ENCODE data around the gene FECH. TPM values are rescaled to one million over a fixed set of nuclear protein-coding genes. Genes with fewer than 3 reads are reported as not detected.

The FECH gene
- total and polyA plus RNA-seq, 7 experiments from 2014 or later, result 11.7 to 19.4 (median 14.2) TPM

DNA sequence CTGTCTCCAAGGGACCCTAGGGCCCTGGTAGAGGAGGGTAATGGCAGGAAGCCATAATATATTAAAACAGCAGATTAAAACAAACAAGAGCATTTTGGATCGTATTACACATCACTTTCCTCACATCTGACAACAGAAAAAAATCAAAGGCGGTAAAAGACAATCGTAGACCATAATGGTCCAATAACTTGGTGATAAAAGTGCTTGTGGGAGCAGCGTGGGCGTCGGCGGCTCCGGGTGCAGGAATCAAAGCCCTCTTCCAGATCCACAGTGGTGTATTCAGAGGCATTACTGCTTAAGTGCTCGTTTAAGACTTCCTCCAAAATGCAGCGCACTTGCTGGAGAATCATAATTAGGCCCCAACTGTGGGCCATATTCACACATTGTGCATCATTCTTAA, 68.0 kb downstream of the FECH start:
- intact Hi-C loops (cut with micrococcal nuclease), result no loop called here
- CTCF ChIA-PET, result no interaction called here
- Mint-ChIP-seq H3K27ac (no peak overlapping the region), H3K27me3 (peaks cover 8 to 45% (median 30%) of the 10 kb centered on the region in 5 donors), H3K9me3 (peaks cover 0 to 2% (median 0%) of the 10 kb centered on the region in 11 donors), H3K36me3 (no peaks in the 10 kb centered on the region), H3K4me3 (no peak overlapping the region), H3K4me1 (peaks cover 0 to 5% (median 0%) of the 10 kb centered on the region in 7 donors)
- no peaks in the 10 kb centered on the region for H3K4me1 ChIP-seq (ENCODE audit: control insufficient read depth in 2 of 2, insufficient read depth in 2 of 2, low read length in 2 of 2)
- ATAC-seq (no peak), DNase-seq (no peak)
- H3K27me3 ChIP-seq (ENCODE audit: control insufficient read depth in 2 of 2, insufficient read depth in 2 of 2, low read length in 2 of 2), result no peaks in the 10 kb centered on the region
- H3K36me3 ChIP-seq (ENCODE audit: control insufficient read depth in 2 of 3, insufficient read depth in 3 of 3, low read length in 3 of 3), result no peaks in the 10 kb centered on the region
- H3K4me3 ChIP-seq (ENCODE audit: low read length), result no peak overlapping the region
- POLR2A ChIA-PET, result no interaction called here
- no peaks in the 10 kb centered on the region for H3K9me3 ChIP-seq (ENCODE audit: control insufficient read depth in 2 of 3, low read length in 3 of 3)
- H3K27ac ChIP-seq (ENCODE audit: low read depth, low read length), result no peak overlapping the region

DNA sequence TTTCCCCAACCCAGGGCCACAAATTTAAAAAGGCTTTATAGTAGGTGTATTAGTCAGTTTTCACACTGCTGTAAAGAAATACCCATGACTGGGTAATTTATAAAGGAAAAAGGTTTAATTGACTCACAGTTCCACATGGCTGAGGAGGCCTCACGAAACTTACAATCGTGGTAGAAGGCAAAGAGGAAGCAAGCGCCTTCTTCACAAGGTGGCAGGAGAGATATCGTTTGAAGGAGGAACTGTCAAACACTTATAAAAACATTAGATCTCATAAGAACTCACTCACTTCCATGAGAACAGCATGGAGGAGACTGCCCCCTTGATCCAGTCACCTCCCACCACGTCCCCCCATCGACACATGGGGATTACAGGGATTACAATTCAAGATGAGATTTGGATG, 70.4 kb downstream of the FECH start:
- ChIA-PET CTCF (no interaction called here), POLR2A (no interaction called here)
- Mint-ChIP-seq H3K9me3 (peaks cover 0 to 2% (median 0%) of the 10 kb centered on the region in 11 donors), H3K27ac (no peak overlapping the region), H3K4me1 (peaks cover 0 to 1% (median 0%) of the 10 kb centered on the region in 7 donors), H3K27me3 (peaks cover 0 to 45% (median 30%) of the 10 kb centered on the region in 5 donors), H3K36me3 (no peaks in the 10 kb centered on the region), H3K4me3 (no peak overlapping the region)
- DNase-seq (no peak), ATAC-seq (no peak)
- intact Hi-C loops (cut with micrococcal nuclease), result no loop called here
- Histone ChIP-seq H3K27me3 (ENCODE audit: control insufficient read depth in 2 of 2, insufficient read depth in 2 of 2, low read length in 2 of 2) (no peaks in the 10 kb centered on the region), H3K36me3 (ENCODE audit: control insufficient read depth in 2 of 3, insufficient read depth in 3 of 3, low read length in 3 of 3) (no peaks in the 10 kb centered on the region), H3K4me3 (ENCODE audit: low read length) (no peak overlapping the region), H3K4me1 (ENCODE audit: control insufficient read depth in 2 of 2, insufficient read depth in 2 of 2, low read length in 2 of 2) (no peaks in the 10 kb centered on the region), H3K9me3 (ENCODE audit: control insufficient read depth in 2 of 3, low read length in 3 of 3) (no peaks in the 10 kb centered on the region), H3K27ac (ENCODE audit: low read depth, low read length) (no peak overlapping the region)

DNA sequence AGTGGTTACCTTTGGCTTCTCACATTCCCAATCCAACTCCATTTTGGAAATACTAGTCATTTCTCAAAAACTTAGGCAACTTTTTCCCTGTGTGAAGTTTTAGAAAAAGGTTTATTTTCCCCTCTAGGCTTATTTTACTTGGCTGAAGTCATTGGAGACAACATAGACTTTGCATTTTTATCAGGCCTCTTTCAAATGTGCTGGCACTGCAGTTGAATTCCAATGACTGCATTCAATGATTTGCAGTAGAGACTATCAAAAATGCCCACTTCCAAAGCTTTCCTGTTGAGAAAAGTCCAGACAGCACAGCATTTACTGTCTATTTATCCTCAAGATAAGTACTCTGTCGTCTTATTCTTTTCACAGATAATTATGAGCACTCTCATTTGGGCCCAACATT, 81.3 kb downstream of the FECH start:
- no peak overlapping the region for H3K4me3 Mint-ChIP-seq
- Histone ChIP-seq H3K27ac (ENCODE audit: low read depth, low read length) (no peak overlapping the region), H3K4me3 (ENCODE audit: low read length) (no peak overlapping the region), H3K9me3 (ENCODE audit: control insufficient read depth in 2 of 3, low read length in 3 of 3) (no peaks in the 10 kb centered on the region), H3K4me1 (ENCODE audit: control insufficient read depth in 2 of 2, insufficient read depth in 2 of 2, low read length in 2 of 2) (no peaks in the 10 kb centered on the region), H3K27me3 (ENCODE audit: control insufficient read depth in 2 of 2, insufficient read depth in 2 of 2, low read length in 2 of 2) (no peaks in the 10 kb centered on the region), H3K36me3 (ENCODE audit: control insufficient read depth in 2 of 3, insufficient read depth in 3 of 3, low read length in 3 of 3) (no peaks in the 10 kb centered on the region)
- H3K36me3 Mint-ChIP-seq, result no peaks in the 10 kb centered on the region
- no peaks in the 10 kb centered on the region for H3K4me1 Mint-ChIP-seq
- H3K27me3 Mint-ChIP-seq, result peaks cover 0 to 45% (median 38%) of the 10 kb centered on the region in 5 donors
- intact Hi-C loops (cut with micrococcal nuclease), result no loop called here
- H3K27ac Mint-ChIP-seq, result no peak overlapping the region
- ChIA-PET POLR2A (no interaction called here), CTCF (no interaction called here)
- no peak for DNase-seq
- ATAC-seq, result no peak
- H3K9me3 Mint-ChIP-seq, result peaks cover 0 to 2% (median 0%) of the 10 kb centered on the region in 11 donors

DNA sequence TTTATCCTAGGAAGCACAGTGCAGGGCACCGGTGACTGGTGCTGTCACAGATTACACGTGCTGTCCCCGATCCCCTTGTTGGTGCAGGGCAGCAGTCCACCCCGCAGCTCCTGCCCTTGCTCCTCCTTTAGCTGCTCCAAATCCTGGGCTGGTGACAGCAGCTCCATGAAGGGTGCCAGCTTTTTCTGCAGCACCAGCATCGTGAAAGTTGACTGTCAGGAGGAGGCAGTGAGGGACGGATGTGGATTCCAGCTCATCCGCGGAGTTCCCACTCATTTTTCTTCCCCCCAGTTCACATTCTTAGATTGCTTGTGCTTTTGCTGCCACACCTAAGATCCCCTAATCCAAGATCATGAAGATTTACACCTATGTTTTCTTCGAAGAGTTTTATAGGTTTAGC, 83.9 kb downstream of the FECH start:
- H3K36me3 Mint-ChIP-seq, result no peaks in the 10 kb centered on the region
- H3K27ac Mint-ChIP-seq, result no peak overlapping the region
- Histone ChIP-seq H3K9me3 (ENCODE audit: control insufficient read depth in 2 of 3, low read length in 3 of 3) (no peaks in the 10 kb centered on the region), H3K36me3 (ENCODE audit: control insufficient read depth in 2 of 3, insufficient read depth in 3 of 3, low read length in 3 of 3) (no peaks in the 10 kb centered on the region), H3K4me1 (ENCODE audit: control insufficient read depth in 2 of 2, insufficient read depth in 2 of 2, low read length in 2 of 2) (no peaks in the 10 kb centered on the region), H3K4me3 (ENCODE audit: low read length) (no peak overlapping the region), H3K27me3 (ENCODE audit: control insufficient read depth in 2 of 2, insufficient read depth in 2 of 2, low read length in 2 of 2) (no peaks in the 10 kb centered on the region), H3K27ac (ENCODE audit: low read depth, low read length) (no peak overlapping the region)
- no peak for ATAC-seq
- CTCF ChIA-PET, result no interaction called here
- peaks cover 3 to 39% (median 30%) of the 10 kb centered on the region in 5 donors for H3K27me3 Mint-ChIP-seq
- H3K9me3 Mint-ChIP-seq, result no peaks in the 10 kb centered on the region
- no peak for DNase-seq
- intact Hi-C loops (cut with micrococcal nuclease), result no loop called here
- H3K4me1 Mint-ChIP-seq, result no peaks in the 10 kb centered on the region
- POLR2A ChIA-PET, result no interaction called here
- H3K4me3 Mint-ChIP-seq, result no peak overlapping the region

DNA sequence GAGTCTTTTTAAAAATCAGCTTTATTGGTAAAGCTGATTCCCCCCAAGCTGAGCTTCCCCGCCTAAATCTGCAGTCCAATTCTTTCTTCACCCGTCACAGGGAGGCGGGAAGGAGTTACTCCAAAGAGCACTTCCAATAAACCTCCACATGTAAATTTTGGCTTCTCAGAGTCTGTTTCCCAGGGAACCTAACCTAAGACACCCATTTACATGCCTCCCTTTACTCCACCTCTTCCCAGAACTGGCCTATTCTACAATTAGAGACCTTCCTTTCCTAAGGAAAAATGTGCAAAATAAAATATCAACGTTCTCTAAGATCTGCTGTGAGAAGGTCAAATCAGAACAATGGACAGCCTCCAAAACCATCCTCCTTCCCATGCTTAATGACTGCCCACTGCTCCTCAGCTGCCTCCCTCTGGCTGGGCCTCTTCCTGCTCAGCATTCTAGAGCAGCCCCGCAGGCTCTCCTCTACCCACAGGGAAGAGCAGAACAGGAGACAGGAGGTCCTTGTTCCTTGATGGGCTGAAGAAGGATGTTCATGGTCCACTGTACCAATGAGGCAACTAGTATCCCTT, 87.7 kb downstream of the FECH start:
- H3K36me3 ChIP-seq (ENCODE audit: control insufficient read depth in 2 of 3, insufficient read depth in 3 of 3, low read length in 3 of 3), result no peaks in the 10 kb centered on the region
- H3K4me3 Mint-ChIP-seq, result no peak overlapping the region
- intact Hi-C loops (cut with micrococcal nuclease), result no loop called here
- ChIA-PET POLR2A (no interaction called here), CTCF (no interaction called here)
- no peak for ATAC-seq
- no peaks in the 10 kb centered on the region for H3K4me1 ChIP-seq (ENCODE audit: control insufficient read depth in 2 of 2, insufficient read depth in 2 of 2, low read length in 2 of 2)
- H3K4me1 Mint-ChIP-seq, result no peaks in the 10 kb centered on the region
- H3K36me3 Mint-ChIP-seq, result no peaks in the 10 kb centered on the region
- H3K9me3 Mint-ChIP-seq, result peaks cover 0 to 3% (median 0%) of the 10 kb centered on the region in 11 donors
- H3K4me3 ChIP-seq (ENCODE audit: low read length), result no peak overlapping the region
- DNase-seq, result no peak
- no peaks in the 10 kb centered on the region for H3K9me3 ChIP-seq (ENCODE audit: control insufficient read depth in 2 of 3, low read length in 3 of 3)
- peaks cover 3 to 23% (median 17%) of the 10 kb centered on the region in 5 donors for H3K27me3 Mint-ChIP-seq
- no peak overlapping the region for H3K27ac Mint-ChIP-seq
- H3K27ac ChIP-seq (ENCODE audit: low read depth, low read length), result no peak overlapping the region
- H3K27me3 ChIP-seq (ENCODE audit: control insufficient read depth in 2 of 2, insufficient read depth in 2 of 2, low read length in 2 of 2), result no peaks in the 10 kb centered on the region

Other genes with a start within 250 kb of the FECH start
- not detected for gene ST8SIA3, start 234.1 kb downstream of the FECH start, total RNA-seq
- gene ST8SIA3, start 234.1 kb downstream of the FECH start, polyA plus RNA-seq, result not detected
- gene ONECUT2, start 151.3 kb downstream of the FECH start, total RNA-seq, result not detected
- not detected for gene ONECUT2, start 151.3 kb downstream of the FECH start, polyA plus RNA-seq
- 10 to 100 TPM; 74.1 to 96.3 (median 87.5) TPM for gene NARS1, start 35.1 kb upstream of the FECH start, total RNA-seq
- gene NARS1, start 35.1 kb upstream of the FECH start, polyA plus RNA-seq, result 10 to 100 TPM; 52.2 to 75.6 TPM
- gene ATP8B1, start 216.6 kb upstream of the FECH start, total RNA-seq, result not detected
- not detected for gene ATP8B1, start 216.6 kb upstream of the FECH start, polyA plus RNA-seq